Ishikawa (cell line): Measurements from ENCODE around the gene CD48.

ENCODE experiments used
- CEBPB ChIP-seq: IDR thresholded peaks from 2 replicates; pipeline ENCODE4 v1.6.1; 2012
- CREB1 ChIP-seq: IDR thresholded peaks from 2 replicates; pipeline ENCODE4 v1.6.1; 2012; ENCODE audit warnings: low read depth
- EGR1 ChIP-seq: IDR thresholded peaks from 2 replicates; pipeline ENCODE4 v1.6.1; 2012
- EP300 ChIP-seq: IDR thresholded peaks from 2 replicates; pipeline ENCODE4 v1.6.1; 2012; ENCODE audit warnings: borderline replicate concordance
- FOXM1 ChIP-seq: IDR thresholded peaks from 2 replicates; pipeline ENCODE4 v1.6.1; 2012; ENCODE audit warnings: low read depth, borderline replicate concordance
- MAX ChIP-seq: IDR thresholded peaks from 2 replicates; pipeline ENCODE4 v1.6.1; 2012
- NFIC ChIP-seq: IDR thresholded peaks from 2 replicates; pipeline ENCODE4 v1.6.1; 2012
- RAD21 ChIP-seq: IDR thresholded peaks from 2 replicates; pipeline ENCODE4 v1.6.1; 2012; ENCODE audit warnings: low read depth
- TAF1 ChIP-seq: IDR thresholded peaks from 2 replicates; pipeline ENCODE4 v1.6.1; 2012; ENCODE audit warnings: low read depth, mild to moderate bottlenecking
- TCF12 ChIP-seq: IDR thresholded peaks from 2 replicates; pipeline ENCODE4 v1.6.1; 2012; ENCODE audit warnings: low read depth
- YY1 ChIP-seq: IDR thresholded peaks from 2 replicates; pipeline ENCODE4 v1.6.1; 2012; ENCODE audit warnings: low read depth
- ZBTB7A ChIP-seq: IDR thresholded peaks from 2 replicates; pipeline ENCODE4 v1.6.1; 2012; ENCODE audit warnings: low read depth
- TF ChIP-seq, protein P1 (sequence below): IDR thresholded peaks from 2 replicates; pipeline ENCODE4 v1.6.1; 2012
- TF ChIP-seq, protein P2 (sequence below): IDR thresholded peaks from 2 replicates; pipeline ENCODE4 v1.6.1; 2012; ENCODE audit warnings: low read depth, mild to moderate bottlenecking

GRCh38 chr1:160679893-160680292 is 31.7 kb downstream of the CD48 start:
- TF ChIP-seq, protein P1, sequence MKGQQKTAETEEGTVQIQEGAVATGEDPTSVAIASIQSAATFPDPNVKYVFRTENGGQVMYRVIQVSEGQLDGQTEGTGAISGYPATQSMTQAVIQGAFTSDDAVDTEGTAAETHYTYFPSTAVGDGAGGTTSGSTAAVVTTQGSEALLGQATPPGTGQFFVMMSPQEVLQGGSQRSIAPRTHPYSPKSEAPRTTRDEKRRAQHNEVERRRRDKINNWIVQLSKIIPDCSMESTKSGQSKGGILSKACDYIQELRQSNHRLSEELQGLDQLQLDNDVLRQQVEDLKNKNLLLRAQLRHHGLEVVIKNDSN: no peak
- TF ChIP-seq MAX (no peak), TAF1 (no peak), EGR1 (no peak), EP300 (no peak), CREB1 (no peak), CEBPB (no peak), NFIC (no peak), TCF12 (no peak), FOXM1 (no peak), YY1 (no peak), RAD21 (no peak), ZBTB7A (no peak)
- TF ChIP-seq, protein P2, sequence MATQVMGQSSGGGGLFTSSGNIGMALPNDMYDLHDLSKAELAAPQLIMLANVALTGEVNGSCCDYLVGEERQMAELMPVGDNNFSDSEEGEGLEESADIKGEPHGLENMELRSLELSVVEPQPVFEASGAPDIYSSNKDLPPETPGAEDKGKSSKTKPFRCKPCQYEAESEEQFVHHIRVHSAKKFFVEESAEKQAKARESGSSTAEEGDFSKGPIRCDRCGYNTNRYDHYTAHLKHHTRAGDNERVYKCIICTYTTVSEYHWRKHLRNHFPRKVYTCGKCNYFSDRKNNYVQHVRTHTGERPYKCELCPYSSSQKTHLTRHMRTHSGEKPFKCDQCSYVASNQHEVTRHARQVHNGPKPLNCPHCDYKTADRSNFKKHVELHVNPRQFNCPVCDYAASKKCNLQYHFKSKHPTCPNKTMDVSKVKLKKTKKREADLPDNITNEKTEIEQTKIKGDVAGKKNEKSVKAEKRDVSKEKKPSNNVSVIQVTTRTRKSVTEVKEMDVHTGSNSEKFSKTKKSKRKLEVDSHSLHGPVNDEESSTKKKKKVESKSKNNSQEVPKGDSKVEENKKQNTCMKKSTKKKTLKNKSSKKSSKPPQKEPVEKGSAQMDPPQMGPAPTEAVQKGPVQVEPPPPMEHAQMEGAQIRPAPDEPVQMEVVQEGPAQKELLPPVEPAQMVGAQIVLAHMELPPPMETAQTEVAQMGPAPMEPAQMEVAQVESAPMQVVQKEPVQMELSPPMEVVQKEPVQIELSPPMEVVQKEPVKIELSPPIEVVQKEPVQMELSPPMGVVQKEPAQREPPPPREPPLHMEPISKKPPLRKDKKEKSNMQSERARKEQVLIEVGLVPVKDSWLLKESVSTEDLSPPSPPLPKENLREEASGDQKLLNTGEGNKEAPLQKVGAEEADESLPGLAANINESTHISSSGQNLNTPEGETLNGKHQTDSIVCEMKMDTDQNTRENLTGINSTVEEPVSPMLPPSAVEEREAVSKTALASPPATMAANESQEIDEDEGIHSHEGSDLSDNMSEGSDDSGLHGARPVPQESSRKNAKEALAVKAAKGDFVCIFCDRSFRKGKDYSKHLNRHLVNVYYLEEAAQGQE: no peak
